ENCODE results near the gene UTS2B. TPM values are rescaled to one million over a fixed set of nuclear protein-coding genes. Genes with fewer than 3 reads are reported as not detected.

The UTS2B gene
- total RNA-seq, 1 donor from 2014 or later = 0.47 TPM

GRCh38 chr3:191220908-191221307 is 109.4 kb downstream of the UTS2B start:
- no peaks in the 10 kb centered on the region for H3K27me3 ChIP-seq (ENCODE audit: low read depth)
- H3K36me3 ChIP-seq = no peaks in the 10 kb centered on the region
- intact Hi-C loops (cut with micrococcal nuclease) = no loop called here
- no peak for DNase-seq
- H3K9me3 ChIP-seq (replicated peaks) = no peaks in the 10 kb centered on the region
- no peak overlapping the region for H3K4me3 ChIP-seq
- no peaks in the 10 kb centered on the region for H3K4me1 ChIP-seq
- no peak for TF ChIP-seq CTCF (IDR thresholded peaks at IDR 0.05; ENCODE audit: borderline replicate concordance)
- H3K27ac ChIP-seq (replicated peaks) = no peak overlapping the region

GRCh38 chr3:191217301-191217700 is 113.0 kb downstream of the UTS2B start:
- no peak overlapping the region for H3K4me3 ChIP-seq
- H3K36me3 ChIP-seq = no peaks in the 10 kb centered on the region
- intact Hi-C loops (cut with micrococcal nuclease) = no loop called here
- H3K4me1 ChIP-seq = no peaks in the 10 kb centered on the region
- H3K27me3 ChIP-seq (ENCODE audit: low read depth) = no peaks in the 10 kb centered on the region
- no peaks in the 10 kb centered on the region for H3K9me3 ChIP-seq (replicated peaks)
- no peak overlapping the region for H3K27ac ChIP-seq (replicated peaks)
- TF ChIP-seq CTCF (IDR thresholded peaks at IDR 0.05; ENCODE audit: borderline replicate concordance) = no peak
- no peak for DNase-seq

Other genes starting within 250 kb of the UTS2B start
- 0.36 TPM for gene OSTN, start 131.3 kb downstream of the UTS2B start, total RNA-seq
- 52.1 TPM for gene CCDC50, start 1.1 kb downstream of the UTS2B start, total RNA-seq
- gene PYDC2, start 130.6 kb upstream of the UTS2B start, total RNA-seq = not detected